CD4-positive, alpha-beta T cell treated with Interleukin-12 subunit alpha and Interleukin-12 subunit beta, for 1 hour (primary cell): ENCODE data around the gene NELL1.
"Not testable (repeated sequence)": the region's sequence is repeated elsewhere in the genome, so short reads cannot be mapped to it uniquely, and the experiment has no call there.

Experiments
- DNase-seq: peaks from one replicate; pipeline ENCODE4 v3.0.0-alpha.2; 2020

NELL1 gene

DNA sequence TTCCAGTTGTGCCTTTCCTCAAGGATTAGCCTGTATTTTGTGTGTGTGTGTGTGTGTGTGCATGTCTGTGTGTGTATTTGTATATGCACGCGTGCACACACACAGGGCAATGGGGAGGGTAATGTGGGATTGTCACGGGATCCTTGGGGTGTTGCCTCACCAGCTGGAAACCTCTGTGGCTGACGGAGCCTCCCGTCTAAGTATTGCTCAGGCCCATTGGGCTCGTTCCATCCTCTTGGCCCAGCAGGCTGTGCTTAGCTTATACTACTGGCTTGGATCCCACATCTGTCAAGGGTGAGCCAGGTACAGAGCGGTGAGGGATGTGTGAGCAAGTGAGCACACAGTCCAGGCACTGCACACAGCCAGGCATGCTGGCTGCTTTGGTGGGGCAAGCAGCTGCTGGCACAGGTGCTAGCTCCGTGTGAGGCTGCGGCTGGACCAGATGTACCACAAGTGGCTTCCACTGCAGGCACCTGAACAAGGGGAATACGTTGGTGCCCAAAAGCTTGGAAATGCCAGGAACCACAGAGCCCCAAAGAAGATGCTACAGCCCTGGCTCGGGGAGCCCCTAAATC, 462.8 kb downstream of the NELL1 start:
- no peak for DNase-seq

DNA sequence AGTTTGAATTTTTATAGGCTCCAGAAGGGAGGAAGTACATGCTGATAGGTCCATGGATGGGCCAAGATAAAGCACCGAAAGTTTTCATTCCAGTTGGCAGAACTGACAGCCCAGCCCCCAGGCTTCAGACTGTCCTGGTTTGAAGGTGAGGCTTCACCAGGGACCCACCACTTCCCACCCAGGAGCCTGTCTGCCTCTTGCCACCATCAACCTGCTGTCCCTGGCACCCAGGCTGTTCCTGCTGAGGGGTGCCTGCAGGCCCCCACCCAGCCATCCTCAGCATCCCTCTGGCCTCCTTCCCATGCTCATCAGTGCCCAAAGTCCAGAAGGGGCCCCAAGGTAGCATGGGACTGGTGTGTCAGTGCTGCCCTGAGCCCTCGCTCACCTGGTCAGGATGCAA, 463.9 kb downstream of the NELL1 start:
- no peak for DNase-seq

- DNase-seq: no peak
Observed at GRCh38 chr11:21133722-21134121, 464.3 kb downstream of the NELL1 start.

GRCh38 chr11:21137803-21138202, 468.4 kb downstream of the NELL1 start:
- DNase-seq: no peak

- not testable (repeated sequence) for DNase-seq
Observed at GRCh38 chr11:21141557-21141956, 472.2 kb downstream of the NELL1 start.

DNA sequence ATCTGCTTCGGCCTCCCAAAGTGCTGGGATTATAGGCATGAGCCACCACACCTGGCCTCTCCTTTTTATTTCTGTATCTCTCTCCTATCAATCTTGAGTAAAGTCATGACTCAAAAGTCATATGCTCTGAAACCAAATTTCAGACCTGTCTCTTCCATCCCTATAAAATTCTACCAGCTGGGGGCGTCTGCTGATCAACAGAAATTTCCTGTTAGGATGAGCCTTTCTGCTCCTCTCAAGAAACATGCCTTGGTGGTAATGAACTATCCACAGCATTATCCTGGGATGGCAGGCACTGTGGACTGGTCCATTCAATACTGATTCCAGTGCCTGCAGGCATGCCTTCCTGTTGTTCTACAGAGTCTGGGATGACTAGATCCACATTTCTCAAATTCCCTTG, 472.6 kb downstream of the NELL1 start:
- DNase-seq: no peak

DNA sequence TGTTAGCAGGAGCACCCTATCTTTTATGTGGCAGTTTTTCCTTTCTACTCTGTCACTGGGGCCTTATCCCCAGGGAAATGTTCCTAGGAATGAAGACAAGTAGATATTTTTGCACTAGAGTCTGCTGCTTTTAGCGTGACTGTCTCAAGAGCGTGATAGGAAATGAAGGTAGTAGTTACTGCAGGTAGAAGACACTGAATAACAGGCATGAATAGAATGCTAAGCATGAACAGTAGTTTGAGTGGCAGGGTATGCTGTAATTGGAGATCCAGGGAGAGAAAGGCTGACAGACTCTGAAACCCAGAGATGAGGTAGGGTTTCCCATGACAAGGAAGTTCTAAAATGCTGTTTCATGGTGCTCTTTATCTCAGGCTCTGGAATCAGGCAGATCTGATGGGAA, 475.1 kb downstream of the NELL1 start:
- no peak for DNase-seq

DNA sequence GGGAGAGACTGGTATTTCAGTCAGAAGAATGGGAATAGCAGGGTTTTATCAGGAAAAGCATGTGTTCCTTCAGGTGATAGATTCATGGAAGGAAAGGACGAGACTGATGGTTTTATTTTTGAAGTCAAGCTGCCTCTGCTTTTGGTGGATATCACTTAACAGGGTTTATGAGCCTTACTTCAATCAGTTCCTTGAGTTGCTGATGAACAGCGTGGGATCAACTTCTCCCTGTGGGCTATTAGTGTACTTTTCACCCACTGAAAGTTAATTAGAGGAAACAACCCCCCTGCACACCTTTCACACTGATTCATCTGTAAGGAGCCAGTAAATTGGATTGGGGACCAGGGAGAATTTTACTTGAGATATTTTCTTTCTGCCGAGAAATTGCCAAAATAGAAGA, 479.0 kb downstream of the NELL1 start:
- DNase-seq: no peak

- DNase-seq: no peak
Observed at GRCh38 chr11:21160140-21160539, 490.8 kb downstream of the NELL1 start.

- no peak for DNase-seq
Observed at GRCh38 chr11:21169639-21170038, 500.3 kb downstream of the NELL1 start.

- DNase-seq: no peak
Observed at GRCh38 chr11:21173476-21173875, 504.1 kb downstream of the NELL1 start.

- DNase-seq: no peak
Observed at GRCh38 chr11:21174781-21175180, 505.4 kb downstream of the NELL1 start.

GRCh38 chr11:21177379-21177778, 508.0 kb downstream of the NELL1 start:
- no peak for DNase-seq

DNA sequence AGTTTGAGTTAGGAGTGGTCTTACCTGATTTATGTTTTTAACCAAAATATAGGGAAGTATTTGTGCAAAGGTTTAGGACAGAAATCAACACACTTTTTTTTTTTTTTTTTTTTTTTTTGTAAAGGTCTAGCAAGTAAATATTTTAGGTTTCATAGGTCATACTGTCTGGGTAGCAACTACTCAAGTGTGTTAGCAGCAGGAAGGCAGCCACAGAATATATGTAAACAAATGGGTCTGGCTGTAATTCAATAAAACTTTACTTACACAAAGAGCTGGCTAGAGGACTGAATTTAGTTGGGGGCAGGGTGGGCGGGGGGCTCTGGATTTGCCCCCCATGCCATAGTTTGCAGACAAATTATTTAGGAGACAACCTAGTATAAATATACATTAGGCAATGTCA, 510.4 kb downstream of the NELL1 start:
- no peak for DNase-seq

DNA sequence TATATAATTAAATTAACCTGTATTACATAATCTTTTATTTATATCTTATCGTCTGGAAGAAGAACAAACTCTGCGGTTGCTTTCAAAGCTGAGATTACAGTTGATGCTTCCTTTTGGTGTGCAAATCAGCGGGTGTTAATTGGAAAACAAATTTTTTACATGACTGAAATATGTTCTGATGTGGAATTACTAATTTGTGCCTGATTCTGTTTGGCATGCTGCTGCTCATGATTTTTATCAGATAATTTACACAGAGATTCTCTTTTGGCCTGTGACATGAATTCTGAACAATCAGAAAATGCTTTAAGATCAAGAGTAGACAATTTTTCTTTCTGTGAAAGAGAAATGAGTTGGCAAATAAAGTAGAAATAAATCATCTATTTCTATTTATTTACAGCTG, 510.8 kb downstream of the NELL1 start:
- DNase-seq: no peak

- no peak for DNase-seq
Observed at GRCh38 chr11:21185959-21186358, 516.6 kb downstream of the NELL1 start.

DNA sequence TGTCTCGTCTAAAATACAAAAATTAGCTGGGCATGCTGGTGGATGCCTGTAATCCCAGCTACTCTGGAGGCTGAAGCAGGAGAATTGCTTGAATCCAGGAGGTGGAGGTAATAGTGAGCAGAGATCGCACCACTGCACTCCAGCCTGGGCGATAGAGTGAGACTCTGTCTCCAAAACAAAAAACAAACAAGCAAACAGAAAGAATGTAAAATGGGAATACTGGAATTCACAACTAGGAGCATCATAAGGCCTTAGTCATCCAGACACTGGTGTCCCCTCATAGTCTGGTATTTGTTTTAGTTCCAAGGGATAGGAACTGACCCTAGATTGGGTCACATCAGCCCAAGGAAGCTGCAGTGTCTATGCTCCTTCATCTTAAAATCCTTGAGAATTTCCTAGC, 520.8 kb downstream of the NELL1 start:
- DNase-seq: no peak

DNA sequence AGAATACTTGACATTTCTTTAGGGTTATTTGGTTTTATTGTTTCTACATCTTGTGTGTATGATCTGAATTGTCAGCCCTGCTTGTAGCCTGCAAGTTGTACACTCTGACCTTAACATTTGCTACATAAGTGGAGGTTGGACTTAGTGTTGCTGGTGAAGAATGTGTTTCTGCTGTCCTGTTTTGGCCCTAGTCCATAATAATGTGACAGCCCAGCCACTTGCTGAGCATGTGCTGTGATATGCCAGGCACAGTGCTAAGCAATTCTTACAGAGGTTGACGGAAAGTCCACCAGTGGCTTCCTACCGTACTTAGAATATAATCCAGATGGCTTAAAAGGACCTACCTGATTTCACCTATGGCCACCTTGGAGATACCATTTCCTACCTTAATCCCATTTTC, 526.6 kb downstream of the NELL1 start:
- no peak for DNase-seq

GRCh38 chr11:21198498-21198897, 529.1 kb downstream of the NELL1 start:
- DNase-seq: no peak

DNA sequence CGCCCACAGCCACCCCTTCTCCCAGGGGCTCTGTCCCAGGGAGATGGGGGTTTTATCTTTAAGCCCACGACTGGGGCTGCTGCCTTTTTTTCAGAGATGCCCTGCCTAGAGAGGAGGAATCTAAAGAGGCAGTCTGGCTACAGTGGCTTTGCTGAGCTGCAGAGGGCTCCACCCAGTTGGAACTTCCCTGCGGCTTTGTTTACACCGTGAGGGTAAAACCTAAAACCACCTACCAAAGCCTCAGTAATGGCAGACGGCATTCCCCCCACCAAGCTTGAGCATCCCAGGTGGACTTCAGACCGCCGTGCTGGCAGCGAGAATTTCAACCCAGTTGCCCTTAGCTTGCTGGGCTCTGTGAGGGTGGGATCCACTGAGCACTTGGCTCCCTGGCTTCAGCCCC, 535.8 kb downstream of the NELL1 start:
- DNase-seq: no peak

DNA sequence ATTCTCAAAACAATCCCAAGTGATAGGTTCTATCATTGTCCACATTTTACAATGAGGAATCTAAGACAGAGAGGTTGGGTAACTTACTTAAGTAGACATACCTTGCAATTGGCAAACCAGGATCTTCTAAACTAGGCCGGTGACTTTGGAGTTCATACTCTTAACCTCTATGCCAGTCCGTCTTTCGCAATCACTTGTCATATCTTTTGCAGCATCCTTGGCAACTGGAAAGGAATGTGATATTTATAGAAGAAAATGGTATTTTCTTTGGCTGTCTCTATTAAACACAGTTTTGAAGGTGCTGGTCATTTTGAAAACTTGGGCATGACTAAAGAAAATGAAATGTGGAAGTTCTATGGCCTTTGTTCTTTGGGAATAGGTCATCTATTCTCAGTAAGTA, 556.5 kb downstream of the NELL1 start:
- DNase-seq: no peak

DNA sequence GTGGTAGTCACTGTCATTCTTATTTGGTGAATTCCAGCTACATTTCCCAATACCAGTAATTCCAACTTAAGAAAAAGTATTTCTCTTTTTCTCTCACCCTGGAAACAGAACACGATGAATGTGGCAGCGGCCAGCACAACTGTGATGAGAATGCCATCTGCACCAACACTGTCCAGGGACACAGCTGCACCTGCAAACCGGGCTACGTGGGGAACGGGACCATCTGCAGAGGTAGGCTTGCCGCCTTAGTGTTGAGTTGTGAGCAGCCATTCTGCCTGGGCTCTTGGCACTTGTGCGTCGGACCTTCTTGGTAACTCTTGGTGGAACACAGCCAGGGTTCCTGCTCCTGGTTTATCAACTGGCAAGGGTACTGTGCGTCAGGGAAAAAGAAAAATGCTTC, 559.8 kb downstream of the NELL1 start:
- no peak for DNase-seq

DNA sequence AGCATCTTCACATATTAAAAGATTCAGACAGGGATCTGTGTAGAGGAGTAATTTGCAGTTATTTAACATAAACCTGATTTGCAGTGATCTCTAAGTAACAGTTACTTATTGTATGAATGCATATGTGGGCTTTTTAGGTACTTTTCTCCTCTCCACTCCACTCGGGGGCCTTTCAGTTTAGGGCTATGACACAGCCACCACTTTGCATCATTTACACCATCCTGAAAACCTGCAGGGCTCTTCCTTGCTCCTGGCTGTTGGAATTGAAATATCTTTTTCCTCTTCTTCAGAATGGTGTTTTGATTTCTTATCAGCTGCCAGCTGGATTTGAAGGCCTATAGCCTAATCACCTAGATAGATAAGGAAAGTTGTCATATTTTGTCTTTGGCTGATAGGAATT, 580.8 kb downstream of the NELL1 start:
- no peak for DNase-seq

- no peak for DNase-seq
Observed at GRCh38 chr11:21254055-21254454, 584.7 kb downstream of the NELL1 start.

GRCh38 chr11:21254790-21255189, 585.4 kb downstream of the NELL1 start:
- no peak for DNase-seq

- no peak for DNase-seq
Observed at GRCh38 chr11:21257461-21257860, 588.1 kb downstream of the NELL1 start.
